H7 (cell line): ENCODE results near the gene STMN1. TPM values are rescaled to one million over a fixed set of nuclear protein-coding genes. Genes with fewer than 3 reads are reported as not detected.

Experiments used
- DNase-seq: peaks from one replicate; pipeline ENCODE4 v3.0.0; 2012
- H3K27me3 ChIP-seq: 2 replicates; pipeline ENCODE4 v1.6.0; 2011; ENCODE audit warnings: mild to moderate bottlenecking, low read length; ENCODE audit not compliant: control insufficient read depth, insufficient read depth
- H3K36me3 ChIP-seq: replicated peaks from 2 replicates; pipeline ENCODE4 v1.5.1; 2011; ENCODE audit warnings: low read length; ENCODE audit not compliant: control insufficient read depth, insufficient read depth
- H3K4me3 ChIP-seq: 2 replicates; pipeline ENCODE4 v1.5.1; 2011; ENCODE audit warnings: low read depth, mild to moderate bottlenecking, control low read depth, low read length, moderate library complexity; ENCODE audit not compliant: insufficient read depth
- total RNA-seq: library from RNA; depleted of rRNA; stranded (reverse); fragments of >200 nt; shearing (Covaris generic); gene quantifications from 2 replicates; pipeline ENCODE4 v1.2.3, GENCODE V29; 2014; rRNA removed

The STMN1 gene
- total RNA-seq, 1 experiment from 2014 or later = 484 TPM

GRCh38 chr1:25858906-25859789, 47.1 kb downstream of the STMN1 start, which contains the start of gene AUNIP:
Gene AUNIP (minus strand): TSS chr1:25859457. CDS start chr1:25859357, 100 bp downstream.
- no peaks in the 10 kb centered on the region for H3K27me3 ChIP-seq
- no peaks in the 10 kb centered on the region; the same call in 1 of the 2 replicates for H3K36me3 ChIP-seq

GRCh38 chr1:25858494-25858893, 47.7 kb downstream of the STMN1 start:
- Histone ChIP-seq H3K36me3 (no peaks in the 10 kb centered on the region; the same call in 1 of the 2 replicates), H3K27me3 (no peaks in the 10 kb centered on the region), H3K4me3 (peak overlapping the region; percentile 53)
- DNase-seq = no peak

More at GRCh38 chr1:25858906-25859789, 47.1 kb downstream of the STMN1 start, which contains the start of gene AUNIP:
- peak within 1 kb of the TSS; percentile 53 for H3K4me3 ChIP-seq
- peak; percentile 98 for DNase-seq

GRCh38 chr1:25856856-25857255, 49.4 kb downstream of the STMN1 start:
- no peaks in the 10 kb centered on the region; the same call in 1 of the 2 replicates for H3K36me3 ChIP-seq
- no peak overlapping the region for H3K4me3 ChIP-seq
- DNase-seq = no peak
- H3K27me3 ChIP-seq = no peaks in the 10 kb centered on the region

- no peaks in the 10 kb centered on the region for H3K27me3 ChIP-seq
- H3K36me3 ChIP-seq = no peaks in the 10 kb centered on the region; the same call in 1 of the 2 replicates
- DNase-seq = no peak
- no peak overlapping the region for H3K4me3 ChIP-seq
Observed at GRCh38 chr1:25854554-25854953, 51.7 kb downstream of the STMN1 start.

Other genes with a start within 250 kb of the STMN1 start
- gene SELENON, start 106.2 kb downstream of the STMN1 start, total RNA-seq = 108 and 139 TPM in 2 replicates
- gene MTFR1L, start 86.5 kb downstream of the STMN1 start, total RNA-seq = 36.8 and 38.8 TPM in 2 replicates
- 38.9 and 42.2 TPM in 2 replicates for gene AUNIP, start 47.0 kb downstream of the STMN1 start, total RNA-seq
- 7.9 and 8.2 TPM in 2 replicates for gene PAQR7, start 30.7 kb downstream of the STMN1 start, total RNA-seq
- 11.1 and 13.0 TPM in 2 replicates for gene PAFAH2, start 91.6 kb upstream of the STMN1 start, total RNA-seq
- gene EXTL1, start 115.4 kb upstream of the STMN1 start, total RNA-seq = 0.38 and 1.1 TPM in 2 replicates
- gene SLC30A2, start 139.7 kb upstream of the STMN1 start, total RNA-seq = 0.17 TPM in 1 of 2 replicates, not detected in the other
- 0.07 and 0.11 TPM in 2 replicates for gene TRIM63, start 161.2 kb upstream of the STMN1 start, total RNA-seq
- gene PDIK1L, start 205.4 kb upstream of the STMN1 start, total RNA-seq = 5.9 and 6.0 TPM in 2 replicates